Calu3 (cell line): ENCODE data around the gene SLC22A23. TPM values are rescaled to one million over a fixed set of nuclear protein-coding genes. Genes with fewer than 3 reads are reported as not detected.
A peak's percentile ranks its signal among the peaks of the same experiment; 100 is the strongest.

Experiments used
- BruUV-seq: library from RNA; stranded (reverse); fragments of 400-500 nt; replicated peaks from 2 replicates; lab custom pipeline; 2021; lab: Mats Ljungman, UMichigan
- CTCF ChIA-PET: fragments of 300-600 bp; sonication (Branson Sonifier 250); formaldehyde crosslinking; loops from one replicate; lab custom pipeline; 2022; ENCODE audit warnings: antibody characterized with exemption; lab: Charles Lee
- DNase-seq: peaks from one replicate; pipeline ENCODE4 v3.0.0; 2022
- H3K27ac Mint-ChIP-seq: one replicate; pipeline ENCODE4 v1.8.0; 2022; ENCODE audit warnings: mixed read lengths; ENCODE audit not compliant: unreplicated experiment
- H3K27me3 Mint-ChIP-seq: one replicate; pipeline ENCODE4 v1.8.0; 2022; ENCODE audit warnings: mixed read lengths; ENCODE audit not compliant: unreplicated experiment
- H3K36me3 Mint-ChIP-seq: one replicate; pipeline ENCODE4 v1.8.0; 2022; ENCODE audit warnings: mild to moderate bottlenecking, moderate library complexity, mixed read lengths; ENCODE audit not compliant: insufficient read depth, unreplicated experiment
- H3K4me1 Mint-ChIP-seq: one replicate; pipeline ENCODE4 v1.8.0; 2022; ENCODE audit warnings: mild to moderate bottlenecking, low read depth, mixed read lengths; ENCODE audit not compliant: unreplicated experiment
- H3K4me3 Mint-ChIP-seq: one replicate; pipeline ENCODE4 v1.8.0; 2022; ENCODE audit warnings: mild to moderate bottlenecking, low read depth, moderate library complexity, mixed read lengths; ENCODE audit not compliant: unreplicated experiment
- H3K9me3 Mint-ChIP-seq: one replicate; pipeline ENCODE4 v1.8.0; 2022; ENCODE audit warnings: low read depth, mixed read lengths; ENCODE audit not compliant: unreplicated experiment
- CTCF ChIP-seq: fragments of 200-600 bp; IDR thresholded peaks from one replicate; pipeline ENCODE4 v1.8.0; 2022; ENCODE audit warnings: antibody characterized with exemption; ENCODE audit not compliant: unreplicated experiment
- intact Hi-C: fragments of 100-400 bp; cut with micrococcal nuclease; formaldehyde crosslinking; loops from one replicate; pipeline ENCODE4 v1.10.0; 2022; ENCODE audit not compliant: unreplicated experiment
- total RNA-seq: library from RNA; stranded (reverse); gene quantifications from 2 replicates; pipeline ENCODE4 v1.2.3, GENCODE V29; 2022

SLC22A23 gene
- total RNA-seq, 1 experiment from 2014 or later, result 3.9 TPM

- CTCF ChIA-PET, result interaction anchor here (0.6 to 1.0 kb wide), 4 partner anchors 45 to 503 kb away, joined by 4 to 6 read pairs (median 4); no protein-coding TSS in a partner anchor
- DNase-seq, result no peak
- BruUV-seq, result no TSS peak
Observed at GRCh38 chr6:3456395-3456897, 404 bp downstream of the SLC22A23 start.

DNA sequence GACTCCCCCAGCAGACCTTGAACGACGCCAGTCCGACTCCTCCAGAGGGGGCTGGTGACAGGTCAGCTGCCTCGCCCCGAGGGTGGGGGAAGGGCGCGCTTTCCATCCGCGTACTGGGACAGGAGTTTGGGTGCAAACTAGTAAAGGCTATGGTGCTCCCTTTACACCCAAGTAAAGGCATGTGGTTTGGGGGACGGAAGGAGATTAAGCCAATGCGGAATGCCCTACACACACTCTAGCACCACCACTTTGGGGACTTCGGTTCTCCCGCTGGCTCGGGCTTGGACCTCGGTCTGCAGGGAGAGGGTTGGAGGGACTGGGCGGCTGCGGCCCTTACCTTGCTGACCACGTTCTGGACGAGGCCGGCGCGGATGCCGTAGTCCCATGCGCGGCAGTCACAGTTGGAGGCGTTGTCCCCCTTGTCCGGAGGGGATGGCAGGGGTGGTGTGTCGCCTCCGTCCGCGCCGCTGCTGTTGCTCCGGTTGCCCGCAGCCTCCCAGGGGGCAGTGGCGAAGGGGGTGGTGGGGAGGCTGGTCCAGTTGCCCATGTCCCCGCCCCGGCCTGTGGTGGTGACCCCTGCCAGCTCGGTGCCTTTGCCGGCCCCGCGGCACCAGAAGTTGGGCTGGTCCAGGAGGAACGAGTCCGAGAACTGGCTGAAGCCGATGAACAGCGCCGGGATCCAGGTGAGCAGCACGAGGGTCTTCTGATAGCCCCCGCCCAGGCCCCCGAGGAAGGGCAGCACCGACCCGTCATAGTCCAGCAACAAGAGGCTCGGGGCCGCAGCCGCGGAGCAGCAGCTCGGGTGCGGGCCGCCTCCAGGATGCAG, 1.1 kb downstream of the SLC22A23 start:
- peak; percentile 12 for DNase-seq
- Mint-ChIP-seq H3K27me3 (peaks cover 16% of the 10 kb centered on the region), H3K4me1 (peaks cover 9% of the 10 kb centered on the region), H3K4me3 (no peak overlapping the region), H3K27ac (no peak overlapping the region), H3K9me3 (no peaks in the 10 kb centered on the region), H3K36me3 (peaks cover 7% of the 10 kb centered on the region)
- CTCF ChIA-PET, result interaction anchor here (0.6 kb wide), 1 partner anchor 1920 kb away, joined by 3 read pairs; no protein-coding TSS in a partner anchor
- intact Hi-C loops, result loop anchor here (5.0 kb wide), 1 partner anchor 43 kb away; no protein-coding TSS in a partner anchor
- BruUV-seq, result no TSS peak
- no peak for TF ChIP-seq CTCF

More at GRCh38 chr6:3456395-3456897, 404 bp downstream of the SLC22A23 start:
- intact Hi-C loops, result loop anchor here (5.0 kb wide), 1 partner anchor 44 kb away; no protein-coding TSS in a partner anchor
- peaks cover 9% of the 10 kb centered on the region for H3K4me1 Mint-ChIP-seq
- no peak overlapping the region for H3K27ac Mint-ChIP-seq
- peaks cover 7% of the 10 kb centered on the region for H3K36me3 Mint-ChIP-seq
- H3K9me3 Mint-ChIP-seq, result no peaks in the 10 kb centered on the region
- peaks cover 16% of the 10 kb centered on the region for H3K27me3 Mint-ChIP-seq
- TF ChIP-seq CTCF, result no peak
- H3K4me3 Mint-ChIP-seq, result peak overlapping the region; percentile 71

- CTCF ChIA-PET, result interaction anchor here (0.6 kb wide), 1 partner anchor 1919 kb away, joined by 3 read pairs; no protein-coding TSS in a partner anchor
- intact Hi-C loops, result loop anchor here (5.0 kb wide), 1 partner anchor 43 kb away; no protein-coding TSS in a partner anchor
- Mint-ChIP-seq H3K27me3 (peaks cover 16% of the 10 kb centered on the region), H3K4me1 (peaks cover 9% of the 10 kb centered on the region), H3K4me3 (no peak overlapping the region), H3K9me3 (no peaks in the 10 kb centered on the region), H3K36me3 (peaks cover 7% of the 10 kb centered on the region), H3K27ac (no peak overlapping the region)
- DNase-seq, result no peak
- no TSS peak for BruUV-seq
- no peak for TF ChIP-seq CTCF
Observed at GRCh38 chr6:3455147-3455568, 1.7 kb downstream of the SLC22A23 start.

GRCh38 chr6:3454273-3455010, 2.4 kb downstream of the SLC22A23 start:
- intact Hi-C loops, result loop anchor here (5.0 kb wide), 1 partner anchor 42 kb away; no protein-coding TSS in a partner anchor
- Mint-ChIP-seq H3K9me3 (no peaks in the 10 kb centered on the region), H3K4me3 (no peak overlapping the region), H3K36me3 (peaks cover 7% of the 10 kb centered on the region), H3K27me3 (peaks cover 16% of the 10 kb centered on the region), H3K27ac (no peak overlapping the region), H3K4me1 (peaks cover 9% of the 10 kb centered on the region)
- DNase-seq, result no peak
- CTCF ChIA-PET, result no interaction called here
- BruUV-seq, result TSS peak; percentile 10
- no peak for TF ChIP-seq CTCF
